Measurements from ENCODE around the gene COL16A1. TPM values are rescaled to one million over a fixed set of nuclear protein-coding genes. Genes with fewer than 3 reads are reported as not detected.

Gene COL16A1
- total and polyA plus RNA-seq, 4 donors, result 0.43 to 3.8 (median 2.3) TPM

DNA sequence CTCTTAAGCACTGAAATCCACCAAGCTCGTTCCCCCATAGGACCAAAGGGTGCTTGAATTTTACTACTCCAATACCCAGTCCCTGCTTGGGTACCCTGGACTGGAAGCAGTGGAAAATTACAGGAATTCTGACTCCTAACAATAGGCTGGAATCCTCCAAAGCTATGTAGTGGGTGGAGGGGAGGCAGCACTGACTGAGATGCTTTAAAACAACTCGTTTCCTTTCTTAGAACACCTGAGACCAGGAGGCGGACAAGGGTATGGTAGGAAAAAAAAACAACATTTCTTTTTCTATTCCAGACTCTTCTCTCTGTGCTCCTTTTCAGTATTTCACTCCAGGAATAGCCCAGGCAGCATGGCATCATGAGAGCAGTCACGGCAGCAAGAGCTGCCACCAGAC is 61.5 kb downstream of the COL16A1 start:
- no peaks in the 10 kb centered on the region for H3K9me3 ChIP-seq (ENCODE audit: control insufficient read depth in 4 of 4, low read length in 3 of 4)
- no peak overlapping the region for H3K27ac ChIP-seq (ENCODE audit: low read depth in 1 of 2, low read length in 2 of 2)
- 97% methylated on average over 4 of the region's 4 CpGs for WGBS
- DNase-seq (ENCODE audit: low spot score), result no peak
- TF ChIP-seq, protein P1, sequence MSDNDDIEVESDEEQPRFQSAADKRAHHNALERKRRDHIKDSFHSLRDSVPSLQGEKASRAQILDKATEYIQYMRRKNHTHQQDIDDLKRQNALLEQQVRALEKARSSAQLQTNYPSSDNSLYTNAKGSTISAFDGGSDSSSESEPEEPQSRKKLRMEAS (IDR thresholded peaks at IDR 0.05), result no peak
- TF ChIP-seq, protein P2, sequence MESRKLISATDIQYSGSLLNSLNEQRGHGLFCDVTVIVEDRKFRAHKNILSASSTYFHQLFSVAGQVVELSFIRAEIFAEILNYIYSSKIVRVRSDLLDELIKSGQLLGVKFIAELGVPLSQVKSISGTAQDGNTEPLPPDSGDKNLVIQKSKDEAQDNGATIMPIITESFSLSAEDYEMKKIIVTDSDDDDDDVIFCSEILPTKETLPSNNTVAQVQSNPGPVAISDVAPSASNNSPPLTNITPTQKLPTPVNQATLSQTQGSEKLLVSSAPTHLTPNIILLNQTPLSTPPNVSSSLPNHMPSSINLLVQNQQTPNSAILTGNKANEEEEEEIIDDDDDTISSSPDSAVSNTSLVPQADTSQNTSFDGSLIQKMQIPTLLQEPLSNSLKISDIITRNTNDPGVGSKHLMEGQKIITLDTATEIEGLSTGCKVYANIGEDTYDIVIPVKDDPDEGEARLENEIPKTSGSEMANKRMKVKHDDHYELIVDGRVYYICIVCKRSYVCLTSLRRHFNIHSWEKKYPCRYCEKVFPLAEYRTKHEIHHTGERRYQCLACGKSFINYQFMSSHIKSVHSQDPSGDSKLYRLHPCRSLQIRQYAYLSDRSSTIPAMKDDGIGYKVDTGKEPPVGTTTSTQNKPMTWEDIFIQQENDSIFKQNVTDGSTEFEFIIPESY (IDR thresholded peaks at IDR 0.05), result no peak
- TF ChIP-seq FOXA1 (IDR thresholded peaks at IDR 0.05) (no peak), RAD21 (IDR thresholded peaks at IDR 0.05) (no peak), TAF1 (conservative IDR thresholded peaks at IDR 0.05) (no peak), HNF4G (IDR thresholded peaks at IDR 0.05) (no peak), EGR1 (IDR thresholded peaks at IDR 0.05; ENCODE audit: low read depth in 2 of 2) (no peak), NR2F2 (IDR thresholded peaks at IDR 0.05) (no peak), FOXA2 (IDR thresholded peaks at IDR 0.05) (no peak), GABPA (IDR thresholded peaks at IDR 0.05 in 1 of 2, conservative IDR thresholded peaks at IDR 0.05 in 1 of 2) (no peak), HNF4A (conservative IDR thresholded peaks at IDR 0.05) (no peak)
- TF ChIP-seq, protein P3, sequence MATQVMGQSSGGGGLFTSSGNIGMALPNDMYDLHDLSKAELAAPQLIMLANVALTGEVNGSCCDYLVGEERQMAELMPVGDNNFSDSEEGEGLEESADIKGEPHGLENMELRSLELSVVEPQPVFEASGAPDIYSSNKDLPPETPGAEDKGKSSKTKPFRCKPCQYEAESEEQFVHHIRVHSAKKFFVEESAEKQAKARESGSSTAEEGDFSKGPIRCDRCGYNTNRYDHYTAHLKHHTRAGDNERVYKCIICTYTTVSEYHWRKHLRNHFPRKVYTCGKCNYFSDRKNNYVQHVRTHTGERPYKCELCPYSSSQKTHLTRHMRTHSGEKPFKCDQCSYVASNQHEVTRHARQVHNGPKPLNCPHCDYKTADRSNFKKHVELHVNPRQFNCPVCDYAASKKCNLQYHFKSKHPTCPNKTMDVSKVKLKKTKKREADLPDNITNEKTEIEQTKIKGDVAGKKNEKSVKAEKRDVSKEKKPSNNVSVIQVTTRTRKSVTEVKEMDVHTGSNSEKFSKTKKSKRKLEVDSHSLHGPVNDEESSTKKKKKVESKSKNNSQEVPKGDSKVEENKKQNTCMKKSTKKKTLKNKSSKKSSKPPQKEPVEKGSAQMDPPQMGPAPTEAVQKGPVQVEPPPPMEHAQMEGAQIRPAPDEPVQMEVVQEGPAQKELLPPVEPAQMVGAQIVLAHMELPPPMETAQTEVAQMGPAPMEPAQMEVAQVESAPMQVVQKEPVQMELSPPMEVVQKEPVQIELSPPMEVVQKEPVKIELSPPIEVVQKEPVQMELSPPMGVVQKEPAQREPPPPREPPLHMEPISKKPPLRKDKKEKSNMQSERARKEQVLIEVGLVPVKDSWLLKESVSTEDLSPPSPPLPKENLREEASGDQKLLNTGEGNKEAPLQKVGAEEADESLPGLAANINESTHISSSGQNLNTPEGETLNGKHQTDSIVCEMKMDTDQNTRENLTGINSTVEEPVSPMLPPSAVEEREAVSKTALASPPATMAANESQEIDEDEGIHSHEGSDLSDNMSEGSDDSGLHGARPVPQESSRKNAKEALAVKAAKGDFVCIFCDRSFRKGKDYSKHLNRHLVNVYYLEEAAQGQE (IDR thresholded peaks at IDR 0.05), result no peak
- TF ChIP-seq, protein P4, sequence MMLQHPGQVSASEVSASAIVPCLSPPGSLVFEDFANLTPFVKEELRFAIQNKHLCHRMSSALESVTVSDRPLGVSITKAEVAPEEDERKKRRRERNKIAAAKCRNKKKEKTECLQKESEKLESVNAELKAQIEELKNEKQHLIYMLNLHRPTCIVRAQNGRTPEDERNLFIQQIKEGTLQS (IDR thresholded peaks at IDR 0.05), result no peak
- TF ChIP-seq, protein P5, sequence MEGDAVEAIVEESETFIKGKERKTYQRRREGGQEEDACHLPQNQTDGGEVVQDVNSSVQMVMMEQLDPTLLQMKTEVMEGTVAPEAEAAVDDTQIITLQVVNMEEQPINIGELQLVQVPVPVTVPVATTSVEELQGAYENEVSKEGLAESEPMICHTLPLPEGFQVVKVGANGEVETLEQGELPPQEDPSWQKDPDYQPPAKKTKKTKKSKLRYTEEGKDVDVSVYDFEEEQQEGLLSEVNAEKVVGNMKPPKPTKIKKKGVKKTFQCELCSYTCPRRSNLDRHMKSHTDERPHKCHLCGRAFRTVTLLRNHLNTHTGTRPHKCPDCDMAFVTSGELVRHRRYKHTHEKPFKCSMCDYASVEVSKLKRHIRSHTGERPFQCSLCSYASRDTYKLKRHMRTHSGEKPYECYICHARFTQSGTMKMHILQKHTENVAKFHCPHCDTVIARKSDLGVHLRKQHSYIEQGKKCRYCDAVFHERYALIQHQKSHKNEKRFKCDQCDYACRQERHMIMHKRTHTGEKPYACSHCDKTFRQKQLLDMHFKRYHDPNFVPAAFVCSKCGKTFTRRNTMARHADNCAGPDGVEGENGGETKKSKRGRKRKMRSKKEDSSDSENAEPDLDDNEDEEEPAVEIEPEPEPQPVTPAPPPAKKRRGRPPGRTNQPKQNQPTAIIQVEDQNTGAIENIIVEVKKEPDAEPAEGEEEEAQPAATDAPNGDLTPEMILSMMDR (IDR thresholded peaks at IDR 0.05; ENCODE audit: low read depth, low read length, missing input control), result no peak
- no peaks in the 10 kb centered on the region for H3K36me3 ChIP-seq (ENCODE audit: control insufficient read depth in 4 of 4, insufficient read depth in 3 of 4, low read depth in 1 of 4, low read length in 3 of 4)
- H3K4me3 ChIP-seq (ENCODE audit: low read depth in 1 of 3, low read length in 3 of 3), result no peak overlapping the region
- no peak overlapping the region for H3K9ac ChIP-seq (ENCODE audit: low read depth in 1 of 2, low read length in 2 of 2)
- H3K27me3 ChIP-seq (ENCODE audit: control insufficient read depth in 4 of 4, insufficient read depth in 4 of 4, low read length in 3 of 4), result no peaks in the 10 kb centered on the region
- peaks cover 0 to 26% (median 15%) of the 10 kb centered on the region in 4 donors for H3K4me1 ChIP-seq (ENCODE audit: control insufficient read depth in 4 of 4, insufficient read depth in 4 of 4, low read length in 3 of 4)

DNA sequence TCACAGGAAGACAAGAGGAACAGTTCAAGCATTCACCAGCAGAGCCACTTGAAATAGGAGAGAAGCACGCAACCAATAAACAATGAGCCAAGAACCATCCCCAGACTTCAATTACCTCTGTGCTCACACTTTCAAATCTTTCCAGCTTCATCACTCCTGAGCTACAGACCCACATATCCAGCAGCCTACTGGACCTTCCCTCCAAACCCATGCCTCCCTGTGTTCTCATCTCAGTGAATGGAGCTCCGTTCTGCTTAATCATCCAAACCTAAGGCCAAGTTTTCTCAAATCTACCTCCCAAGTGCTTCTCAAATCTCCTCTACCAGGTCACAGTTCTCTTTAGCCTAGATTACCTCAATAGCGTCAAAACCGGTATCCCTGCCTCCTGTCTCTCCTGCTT is 62.9 kb downstream of the COL16A1 start:
- no peak overlapping the region for H3K9ac ChIP-seq (ENCODE audit: low read depth in 1 of 2, low read length in 2 of 2)
- no peaks in the 10 kb centered on the region for H3K36me3 ChIP-seq (ENCODE audit: control insufficient read depth in 4 of 4, insufficient read depth in 3 of 4, low read depth in 1 of 4, low read length in 3 of 4)
- H3K27me3 ChIP-seq (ENCODE audit: control insufficient read depth in 4 of 4, insufficient read depth in 4 of 4, low read length in 3 of 4), result no peaks in the 10 kb centered on the region
- H3K4me1 ChIP-seq (ENCODE audit: control insufficient read depth in 4 of 4, insufficient read depth in 4 of 4, low read length in 3 of 4), result peaks cover 0 to 26% (median 15%) of the 10 kb centered on the region in 4 donors
- H3K27ac ChIP-seq (ENCODE audit: low read depth in 1 of 2, low read length in 2 of 2), result no peak overlapping the region
- WGBS, result 90% methylated on average over 4 of the region's 4 CpGs
- H3K4me3 ChIP-seq (ENCODE audit: low read depth in 1 of 3, low read length in 3 of 3), result no peak overlapping the region
- H3K9me3 ChIP-seq (ENCODE audit: control insufficient read depth in 4 of 4, low read length in 3 of 4), result no peaks in the 10 kb centered on the region
- no peak for DNase-seq (ENCODE audit: low spot score)
- TF ChIP-seq HNF4A (conservative IDR thresholded peaks at IDR 0.05) (no peak), EGR1 (IDR thresholded peaks at IDR 0.05; ENCODE audit: low read depth in 2 of 2) (no peak), NR2F2 (IDR thresholded peaks at IDR 0.05) (no peak), FOXA1 (IDR thresholded peaks at IDR 0.05) (no peak), RAD21 (IDR thresholded peaks at IDR 0.05) (no peak), YY1 (IDR thresholded peaks at IDR 0.05) (no peak), JUND (IDR thresholded peaks at IDR 0.05) (no peak), TAF1 (conservative IDR thresholded peaks at IDR 0.05) (no peak), GABPA (IDR thresholded peaks at IDR 0.05 in 1 of 2, conservative IDR thresholded peaks at IDR 0.05 in 1 of 2) (no peak), HNF4G (IDR thresholded peaks at IDR 0.05) (no peak)
- TF ChIP-seq, protein P4 (IDR thresholded peaks at IDR 0.05), result no peak
- TF ChIP-seq, protein P5 (IDR thresholded peaks at IDR 0.05; ENCODE audit: low read depth, low read length, missing input control), result no peak
- TF ChIP-seq, protein P2 (IDR thresholded peaks at IDR 0.05), result no peak

Data from liver (tissue), 9 donors.